Gastroesophageal sphincter (tissue), 3 donors: Measurements from ENCODE around the gene KATNAL1.

Experiments used
- CTCF ChIP-seq, 4 experiments: fragments of 200-600 bp in 2 of 4; fragments of 450-650 bp in 2 of 4; sonication (generic) in 1 of 4; IDR thresholded peaks; one replicate each; pipeline ENCODE4 v1.5.1; 2017 to 2019; ENCODE audit warnings: antibody characterized with exemption in 4 of 4, mild to moderate bottlenecking in 2 of 4, moderate library complexity in 2 of 4
- EP300 ChIP-seq: sonication (generic); formaldehyde crosslinking; IDR thresholded peaks from one replicate; pipeline ENCODE4 v1.6.1; 2017; ENCODE audit warnings: antibody characterized with exemption, mild to moderate bottlenecking
- POLR2A ChIP-seq, 2 donors: fragments of 450-650 bp; IDR thresholded peaks; one replicate each; pipeline ENCODE4 v1.6.1; 2017; ENCODE audit warnings: antibody characterized with exemption in 2 of 2, mild to moderate bottlenecking in 2 of 2, moderate library complexity in 1 of 2
- POLR2AphosphoS5 ChIP-seq: sonication (generic); formaldehyde crosslinking; IDR thresholded peaks from one replicate; pipeline ENCODE4 v1.6.1; 2017; ENCODE audit warnings: antibody characterized with exemption

GRCh38 chr13:30159446-30159839 is 147.9 kb downstream of the KATNAL1 start:
- no peak for TF ChIP-seq CTCF (IDR thresholded peaks at IDR 0.05)
- TF ChIP-seq POLR2A (IDR thresholded peaks at IDR 0.05): no peak
- no peak for TF ChIP-seq POLR2AphosphoS5
- no peak for TF ChIP-seq EP300
